Islet precursor cell (in vitro differentiated cells): Measurements from ENCODE around the gene IRS1.

Source experiments
- DNase-seq: peaks from one replicate; pipeline ENCODE4 v3.0.0-alpha.2; 2018

Gene IRS1

GRCh38 chr2:226788881-226789490 lies 10.6 kb downstream of the IRS1 start:
- no peak for DNase-seq

- no peak for DNase-seq
Measured at GRCh38 chr2:226788064-226788463, 11.6 kb downstream of the IRS1 start.

DNA sequence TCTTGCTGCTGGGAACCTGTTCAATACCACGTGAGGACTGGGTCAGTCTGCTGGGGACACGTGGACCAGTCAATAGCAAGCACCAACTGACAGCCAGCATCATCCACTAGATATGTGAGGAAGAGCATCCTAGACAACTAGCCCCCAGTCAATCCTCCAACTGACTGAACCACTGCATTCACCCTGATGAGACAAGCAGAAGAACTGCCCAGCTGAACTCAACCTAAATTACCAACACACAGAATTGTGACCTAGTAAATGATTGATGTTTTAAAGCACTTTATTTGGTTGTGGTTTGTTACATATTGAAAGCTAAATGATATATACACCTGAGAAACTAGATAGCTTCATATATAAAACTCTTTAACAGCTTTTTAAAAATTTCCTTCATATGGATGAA lies 15.7 kb downstream of the IRS1 start:
- no peak for DNase-seq

DNA sequence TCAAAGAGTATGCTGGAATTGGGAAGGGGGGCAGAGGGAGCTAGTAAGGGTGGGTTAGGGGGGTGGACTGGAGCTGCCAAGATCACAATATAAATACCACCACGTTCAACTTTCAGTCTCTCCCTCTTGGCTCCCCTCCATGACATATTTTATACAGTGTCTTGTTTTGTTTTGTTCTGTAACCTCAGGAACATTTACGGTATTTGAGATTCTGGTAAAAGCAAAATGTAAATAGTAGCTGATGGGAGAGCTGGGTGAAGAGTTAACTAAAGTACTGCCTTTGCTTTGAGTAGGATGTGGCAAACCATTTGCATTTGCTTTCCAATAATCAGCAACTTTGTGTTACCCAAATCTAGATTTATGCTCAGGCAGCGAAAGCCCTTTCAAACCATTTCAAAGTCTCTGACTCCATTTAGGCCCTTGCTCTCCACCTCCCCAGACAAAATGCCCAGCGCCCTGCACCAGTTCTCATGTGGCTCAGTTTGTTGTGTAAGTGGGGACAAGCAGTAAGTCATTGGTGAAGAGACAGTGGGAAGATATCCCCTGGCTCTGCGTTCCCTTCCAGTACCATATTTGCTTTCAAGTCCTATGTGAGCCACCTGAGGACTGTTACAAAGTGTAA lies 17.4 kb downstream of the IRS1 start:
- no peak for DNase-seq

DNA sequence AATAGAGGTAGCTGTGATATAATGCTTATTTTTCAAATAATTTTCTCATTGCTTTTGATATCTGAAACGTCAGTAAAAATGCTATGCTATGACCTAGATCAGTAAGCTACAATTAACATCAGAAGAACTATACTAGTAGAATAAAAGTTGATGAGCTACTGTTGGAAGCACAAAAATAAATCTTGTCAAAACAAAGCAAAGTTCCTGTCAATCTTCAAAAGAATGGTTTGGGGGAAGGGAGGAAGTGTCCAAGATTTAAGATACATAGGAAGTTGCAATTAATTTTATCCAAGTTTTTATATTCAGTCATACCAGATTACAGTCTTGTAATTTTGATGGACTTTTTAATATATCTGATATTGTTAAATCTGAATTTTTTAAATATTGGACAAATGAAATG lies 19.2 kb downstream of the IRS1 start:
- DNase-seq = no peak

GRCh38 chr2:226777611-226778010 lies 22.0 kb downstream of the IRS1 start:
- no peak for DNase-seq

DNA sequence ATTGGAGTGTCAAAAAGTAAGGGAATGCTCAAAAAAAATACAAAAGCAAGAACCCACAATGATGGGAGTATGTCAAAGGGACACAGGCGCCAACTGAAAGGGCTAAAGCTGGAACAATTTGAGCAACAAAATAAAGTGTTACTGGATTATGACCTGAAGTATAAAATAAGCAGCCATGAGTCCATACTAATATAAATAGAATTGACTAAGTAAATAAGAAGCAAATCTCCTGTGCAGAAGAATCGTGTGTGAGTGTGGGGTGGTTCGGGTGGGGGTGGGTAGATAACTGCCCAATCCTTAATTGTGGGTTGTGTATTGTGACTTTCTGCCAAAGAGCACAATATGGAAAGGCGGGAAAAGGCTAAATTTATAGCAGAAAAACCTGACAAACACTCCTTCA lies 23.5 kb downstream of the IRS1 start:
- DNase-seq = no peak

GRCh38 chr2:226775032-226775509 lies 24.5 kb downstream of the IRS1 start:
- no peak for DNase-seq

DNA sequence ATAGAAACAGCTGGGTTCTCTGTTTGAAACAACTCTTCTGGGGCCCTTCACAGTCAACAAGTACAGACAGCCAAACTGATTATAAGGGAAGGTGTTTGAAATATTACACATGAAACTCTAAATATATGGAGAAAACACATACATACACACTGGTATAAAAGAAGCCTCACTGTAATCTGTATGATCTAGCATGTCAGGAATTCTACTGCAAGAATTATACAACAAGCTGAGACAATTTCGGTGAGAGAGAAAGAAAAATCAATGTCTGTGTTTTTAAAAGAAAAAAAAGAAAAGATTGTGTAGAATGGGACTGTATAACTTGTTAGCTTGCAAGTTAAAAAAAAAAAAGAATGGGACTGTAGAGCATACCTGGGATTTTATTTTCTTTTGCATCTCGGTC lies 26.3 kb downstream of the IRS1 start:
- no peak for DNase-seq

- DNase-seq = no peak
Measured at GRCh38 chr2:226772389-226773179, 27.0 kb downstream of the IRS1 start.

GRCh38 chr2:226771067-226771466 lies 28.6 kb downstream of the IRS1 start:
- no peak for DNase-seq

- no peak for DNase-seq
Measured at GRCh38 chr2:226767056-226767813, 32.4 kb downstream of the IRS1 start.

DNA sequence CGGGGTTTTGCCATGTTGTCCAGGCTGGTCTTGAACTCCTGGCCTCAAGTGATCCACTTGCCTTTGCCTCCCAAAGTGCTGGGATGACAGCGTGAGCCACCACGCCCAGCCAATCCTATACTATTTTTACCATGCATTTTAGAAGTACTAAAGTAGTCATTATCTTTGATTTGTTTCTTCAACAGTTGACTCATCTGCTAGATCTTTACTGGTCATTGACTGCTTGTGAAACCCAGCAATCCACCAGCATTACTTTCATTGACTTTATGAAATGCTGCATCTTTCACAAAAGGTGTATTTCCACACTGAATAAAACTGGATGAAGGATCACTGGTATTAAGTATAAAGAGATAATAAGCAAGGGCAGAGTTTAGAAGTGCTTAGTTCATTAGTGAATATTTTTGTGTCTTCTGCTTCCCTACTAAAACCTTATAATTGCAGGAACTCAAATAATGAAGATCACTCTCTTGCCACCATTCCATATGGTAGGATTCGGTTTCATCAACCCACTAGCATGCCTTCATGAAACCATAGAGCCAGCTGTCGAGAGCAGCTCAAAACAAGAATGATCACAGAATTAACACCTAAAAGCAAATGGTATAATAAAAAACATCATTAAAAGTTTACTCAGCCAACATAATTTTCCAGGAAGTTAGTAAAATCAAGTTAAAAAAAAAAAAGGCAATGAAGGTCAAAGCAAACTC lies 33.1 kb downstream of the IRS1 start:
- no peak for DNase-seq

GRCh38 chr2:226763320-226763719 lies 36.3 kb downstream of the IRS1 start:
- no peak for DNase-seq

DNA sequence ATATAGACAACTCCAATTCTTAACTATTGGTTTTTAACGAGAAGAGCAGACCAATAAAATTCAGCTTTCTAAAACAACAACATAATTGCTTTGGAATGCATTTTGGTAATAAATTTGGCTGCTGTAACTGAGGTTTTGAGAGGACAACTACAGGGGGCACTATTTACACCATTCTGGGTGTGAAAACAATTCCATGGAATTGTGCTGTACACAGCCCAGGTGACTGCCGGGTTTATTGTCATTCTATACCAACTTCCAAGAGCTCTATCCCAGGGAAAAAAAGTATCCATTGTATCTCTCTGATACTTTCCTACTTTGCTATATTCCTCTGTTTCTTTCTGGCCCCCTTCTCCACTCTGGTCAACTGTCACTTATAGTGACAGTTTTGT lies 38.4 kb downstream of the IRS1 start:
- no peak for DNase-seq

GRCh38 chr2:226760412-226761194 lies 39.0 kb downstream of the IRS1 start:
- DNase-seq = no peak

DNA sequence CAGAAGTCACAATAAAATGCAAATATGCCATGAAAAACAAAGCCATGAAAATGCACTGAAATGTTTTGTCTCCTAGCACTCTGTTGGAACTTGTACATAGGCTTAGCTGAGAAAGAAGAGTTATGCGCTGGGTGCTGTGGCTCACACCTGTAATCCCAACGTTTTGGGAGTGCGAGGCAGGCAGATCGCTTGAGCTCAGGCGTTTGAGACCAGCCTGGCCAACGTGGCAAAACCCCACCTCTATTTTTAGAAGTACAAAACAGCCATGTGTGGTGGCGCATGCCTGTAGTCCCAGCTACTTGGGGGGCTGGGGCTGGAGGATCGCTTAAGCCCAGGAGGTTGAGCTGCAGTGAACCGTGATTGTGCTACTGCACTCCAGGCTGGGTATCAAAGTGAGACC lies 39.9 kb downstream of the IRS1 start:
- DNase-seq = no peak

DNA sequence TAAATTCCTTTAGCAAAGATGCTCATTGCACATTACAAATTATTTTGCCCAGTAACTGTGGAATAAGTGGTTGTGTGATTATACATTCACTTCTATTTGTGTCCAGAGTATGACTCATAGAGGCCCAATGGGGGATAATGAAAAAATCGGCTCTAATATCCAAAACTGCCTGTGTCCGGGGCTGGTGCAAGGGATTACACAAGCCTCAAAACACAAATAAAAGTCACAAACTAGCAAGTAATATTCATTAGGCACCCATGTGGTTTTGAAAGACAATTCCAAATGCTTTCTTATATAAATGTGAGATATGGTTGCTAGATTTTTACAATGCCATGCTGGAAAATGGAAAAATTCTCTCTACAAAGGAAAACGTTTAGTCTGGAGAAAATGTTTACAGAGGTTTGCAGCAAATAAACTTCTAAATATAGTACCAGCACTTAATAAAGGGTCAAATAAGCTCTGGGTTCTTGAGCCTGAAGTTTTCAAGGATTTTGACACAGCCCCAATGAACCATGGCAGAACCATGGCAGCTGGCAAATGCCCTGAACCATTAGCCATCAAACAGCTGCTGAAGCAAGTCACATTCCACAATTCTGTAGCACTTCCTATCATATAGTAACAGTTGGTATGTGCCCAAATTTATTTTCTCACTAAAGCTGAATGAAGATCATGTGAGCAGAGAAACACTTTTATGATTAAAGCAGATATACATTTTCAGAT lies 40.5 kb downstream of the IRS1 start:
- no peak for DNase-seq

DNA sequence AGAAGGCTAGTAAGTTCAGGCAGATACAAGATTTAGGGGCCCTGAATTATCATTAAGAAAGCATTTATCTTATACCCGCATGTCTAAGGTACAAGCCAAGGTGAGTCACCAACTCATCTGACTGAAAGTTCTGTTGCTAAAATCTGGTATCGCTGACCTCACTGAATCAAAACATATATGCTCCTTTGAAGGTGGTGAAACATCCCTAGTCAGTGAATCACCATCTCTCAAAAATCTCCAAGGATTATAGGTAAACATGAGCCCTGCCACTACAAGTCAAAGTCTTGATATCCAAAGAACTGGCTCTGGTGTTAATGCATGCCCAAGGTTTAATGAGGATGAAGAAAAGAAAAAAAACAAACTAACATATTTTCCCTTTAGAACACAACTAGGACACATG lies 43.5 kb downstream of the IRS1 start:
- no peak for DNase-seq

DNA sequence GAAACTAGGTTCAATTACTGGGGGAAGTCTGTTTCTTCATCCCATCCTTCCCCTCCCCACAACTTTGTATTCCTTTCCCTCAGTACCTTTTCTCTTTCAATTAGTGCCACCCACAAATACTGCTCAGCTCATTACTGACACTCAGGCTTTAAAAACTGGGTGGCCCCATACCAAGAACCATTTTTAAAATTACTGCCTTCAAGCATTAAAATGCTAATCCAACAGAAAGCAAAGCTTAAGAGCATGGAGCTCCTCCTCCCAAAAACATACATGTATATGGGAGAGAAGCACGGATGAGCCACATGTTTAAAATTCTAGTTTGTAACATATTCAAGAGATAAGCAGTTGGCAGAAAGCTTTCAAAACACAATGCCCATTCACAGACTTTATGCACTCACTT lies 44.0 kb downstream of the IRS1 start:
- DNase-seq = no peak
